GM18499 (cell line): ENCODE measurements around the gene FAM124B.

ENCODE experiments used
- ATAC-seq: cut with Tn5 transposase; IDR thresholded peaks from one replicate; pipeline ENCODE4 v1.9.1; 2021; ENCODE audit warnings: moderate number of reproducible peaks; ENCODE audit not compliant: insufficient read depth, unreplicated experiment

Gene FAM124B

GRCh38 chr2:224349396-224349795 is 52.5 kb downstream of the FAM124B start:
- no peak for ATAC-seq

DNA sequence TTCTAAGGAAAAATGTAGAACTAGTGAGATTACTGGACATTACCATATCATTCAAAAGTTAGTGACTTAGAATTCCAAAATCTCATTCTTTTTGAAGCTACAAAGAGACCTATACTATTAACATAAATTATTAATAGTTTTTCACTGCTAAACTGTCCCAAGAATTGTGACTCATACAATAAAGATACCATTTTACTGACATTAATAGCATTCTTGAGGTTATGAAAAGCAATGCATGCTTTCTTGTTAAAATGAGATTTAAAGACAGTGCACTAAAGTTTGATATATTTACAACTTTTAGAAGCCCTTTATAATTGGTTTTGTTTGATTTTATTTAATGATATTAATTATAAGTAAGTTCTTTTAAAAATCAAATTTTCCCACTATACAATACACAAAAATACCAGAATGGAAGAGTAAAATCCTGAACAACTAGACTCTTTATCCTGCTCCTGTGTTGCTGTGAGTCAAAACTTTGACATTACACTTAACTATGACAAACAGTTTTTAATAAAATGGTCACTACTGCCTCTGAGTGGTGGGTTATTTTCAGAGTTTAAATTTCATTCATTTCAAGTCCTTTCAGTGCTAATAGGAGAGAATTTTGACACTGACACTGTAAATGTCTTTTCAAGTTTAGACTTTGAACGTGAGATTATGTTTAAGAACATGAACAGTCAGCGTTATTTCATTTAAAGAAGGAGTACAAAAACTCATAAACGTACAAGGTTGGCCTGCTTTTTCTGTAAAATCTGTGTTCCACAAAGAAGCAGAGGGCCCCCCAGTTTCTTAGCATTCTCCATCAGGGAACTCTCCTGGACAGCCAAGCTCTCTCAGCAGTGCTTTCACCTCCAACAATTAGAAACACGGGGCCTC is 54.5 kb downstream of the FAM124B start:
- ATAC-seq, result no peak

DNA sequence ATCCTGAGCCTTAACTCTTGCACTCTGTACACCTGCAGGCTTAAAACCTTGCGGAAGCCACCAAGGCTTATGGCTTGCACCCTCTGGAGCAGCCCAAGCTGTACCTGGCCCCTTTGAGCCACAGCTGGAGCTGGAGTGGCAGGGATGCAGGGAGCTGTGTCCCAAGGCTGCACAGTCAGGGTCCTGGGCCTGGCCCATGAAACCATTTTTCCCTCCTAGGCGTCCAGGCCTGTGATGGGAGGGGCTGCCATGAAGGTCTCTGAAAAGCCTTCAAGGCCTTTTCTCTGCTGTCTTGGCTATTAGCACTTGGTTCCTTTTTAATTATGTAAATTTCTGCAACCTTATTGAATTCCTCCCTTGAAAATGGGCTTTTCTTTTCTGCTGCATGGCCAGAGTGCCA is 56.4 kb downstream of the FAM124B start:
- no peak for ATAC-seq

DNA sequence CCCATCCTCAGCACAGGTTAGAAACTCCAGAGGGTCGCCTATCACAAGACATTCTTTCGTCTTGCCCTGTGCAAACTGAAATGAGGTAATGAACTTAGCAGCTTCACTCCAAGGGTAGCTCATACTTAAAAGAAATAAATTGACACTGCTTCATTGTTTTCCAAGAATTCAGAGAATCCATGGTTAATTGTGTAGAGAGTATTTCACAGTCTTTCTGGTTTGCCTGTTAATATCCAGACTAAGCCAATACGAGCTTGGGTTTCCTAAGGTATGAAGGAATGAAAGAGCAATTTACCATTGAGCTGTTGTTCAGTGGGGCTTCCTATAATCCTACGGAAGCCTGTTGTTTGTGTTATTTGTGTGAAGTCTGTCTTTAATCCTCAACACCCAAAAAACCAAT is 58.7 kb downstream of the FAM124B start:
- no peak for ATAC-seq

- no peak for ATAC-seq
Observed at GRCh38 chr2:224335991-224336390, 65.9 kb downstream of the FAM124B start.

DNA sequence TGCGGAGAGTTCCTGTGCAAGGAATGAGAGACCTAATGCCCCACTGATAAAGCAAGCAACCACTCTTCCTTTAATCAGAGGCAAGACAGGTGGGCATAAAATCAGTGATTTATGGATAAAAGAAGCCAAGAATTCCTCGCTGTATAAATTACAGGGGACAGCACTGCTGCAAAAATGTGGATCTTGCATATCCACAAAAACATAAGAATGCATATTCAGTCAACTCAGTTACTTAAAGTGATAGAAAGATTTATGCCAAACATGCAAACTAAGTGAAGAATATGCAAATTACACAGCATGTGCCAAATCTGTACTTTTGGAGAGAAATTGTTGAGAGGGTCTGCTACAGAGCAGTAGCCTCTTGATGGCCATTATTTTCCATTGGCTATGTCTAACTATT is 67.2 kb downstream of the FAM124B start:
- ATAC-seq, result no peak

- ATAC-seq, result no peak
Observed at GRCh38 chr2:224333726-224334482, 68.0 kb downstream of the FAM124B start.

DNA sequence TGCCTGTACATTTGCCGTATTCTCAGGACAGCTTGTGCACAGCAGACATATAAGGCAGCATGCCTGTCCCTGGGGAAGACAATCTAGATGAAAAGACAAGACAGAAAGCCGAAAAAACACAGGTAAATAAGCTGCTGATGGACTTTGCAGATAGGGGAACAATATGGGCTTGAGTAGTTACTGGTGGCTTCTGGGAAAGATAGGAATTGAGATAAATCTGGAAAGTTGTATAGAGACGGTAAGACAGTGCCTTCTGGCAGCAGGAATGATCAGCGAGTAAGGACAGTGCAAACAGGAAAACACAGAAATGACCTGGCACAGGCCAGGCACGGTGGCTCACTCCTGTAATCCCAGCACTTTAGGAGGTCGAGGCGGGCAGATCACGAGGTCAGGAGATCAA is 70.2 kb downstream of the FAM124B start:
- ATAC-seq, result no peak

- no peak for ATAC-seq
Observed at GRCh38 chr2:224328798-224329197, 73.1 kb downstream of the FAM124B start.
